ENCODE results near the gene GAL3ST2.

The GAL3ST2 gene

GRCh38 chr2:241842620-241843211 is 66.1 kb downstream of the GAL3ST2 start:
- Histone ChIP-seq H3K23ac (ENCODE audit: low read length in 2 of 2) (no peak overlapping the region), H2BK5ac (ENCODE audit: low read depth, low read length, poor library complexity, severe bottlenecking) (no peak overlapping the region), H3K36me3 (ENCODE audit: control insufficient read depth in 1 of 2, insufficient read depth in 2 of 2, low read depth in 1 of 2, low read length in 2 of 2) (no peaks in the 10 kb centered on the region), H3K14ac (ENCODE audit: low read length in 2 of 2) (no peak overlapping the region), H3K9me3 (ENCODE audit: control insufficient read depth, low read length) (no peaks in the 10 kb centered on the region), H2BK120ac (ENCODE audit: low read depth, low read length) (no peak overlapping the region), H4K8ac (ENCODE audit: low read length) (no peak overlapping the region), H3K4me1 (ENCODE audit: control insufficient read depth, insufficient read depth, low read depth, low read length) (peaks cover 12% of the 10 kb centered on the region), H3K18ac (ENCODE audit: low read depth in 1 of 2, low read length in 2 of 2) (no peak overlapping the region), H3K4me2 (ENCODE audit: low read length, poor library complexity, severe bottlenecking) (no peak overlapping the region), H3K4ac (ENCODE audit: low read depth in 1 of 2, low read length in 2 of 2) (peak overlapping the region in 1 of 2 experiments; percentile 60), H3K9ac (ENCODE audit: low read length) (no peak overlapping the region), H3K79me1 (replicated peaks; ENCODE audit: low read length, poor library complexity, severe bottlenecking) (no peaks in the 10 kb centered on the region), H3K27me3 (ENCODE audit: control insufficient read depth in 1 of 2, insufficient read depth in 1 of 2, low read length in 2 of 2) (peaks cover 20 to 41% of the 10 kb centered on the region in 2 experiments), H2BK15ac (ENCODE audit: low read depth, poor library complexity, severe bottlenecking) (no peak overlapping the region), H3K27ac (ENCODE audit: low read length, poor library complexity, severe bottlenecking) (no peak overlapping the region), H2AK5ac (ENCODE audit: low read length, severe bottlenecking) (no peak overlapping the region), H4K91ac (ENCODE audit: low read length) (peak overlapping the region; percentile 18), H2AFZ (ENCODE audit: low read depth, low read length) (no peak overlapping the region), H2BK12ac (ENCODE audit: low read length in 2 of 2) (peak overlapping the region in 1 of 2 experiments; percentile 10), H3K4me3 (ENCODE audit: insufficient read depth in 1 of 2, low read depth in 1 of 2, low read length in 2 of 2) (no peak overlapping the region)
- 81% methylated on average over 21 of the region's 29 CpGs for WGBS
- peak; percentile 26 for DNase-seq

- no peak overlapping the region for H2AFZ ChIP-seq (ENCODE audit: low read depth, low read length)
- no peak overlapping the region for H3K14ac ChIP-seq (ENCODE audit: low read length in 2 of 2)
- peak overlapping the region; percentile 48 for H2BK15ac ChIP-seq (ENCODE audit: low read depth, poor library complexity, severe bottlenecking)
- no peak overlapping the region for H3K23ac ChIP-seq (ENCODE audit: low read length in 2 of 2)
- H3K4me3 ChIP-seq (ENCODE audit: insufficient read depth in 1 of 2, low read depth in 1 of 2, low read length in 2 of 2) = no peak overlapping the region
- H4K91ac ChIP-seq (ENCODE audit: low read length) = peak overlapping the region; percentile 15
- no peaks in the 10 kb centered on the region for H3K9me3 ChIP-seq (ENCODE audit: control insufficient read depth, low read length)
- no peak overlapping the region for H2AK5ac ChIP-seq (ENCODE audit: low read length, severe bottlenecking)
- H3K79me1 ChIP-seq (replicated peaks; ENCODE audit: low read length, poor library complexity, severe bottlenecking) = no peaks in the 10 kb centered on the region
- H2BK5ac ChIP-seq (ENCODE audit: low read depth, low read length, poor library complexity, severe bottlenecking) = no peak overlapping the region
- H3K9ac ChIP-seq (ENCODE audit: low read length) = no peak overlapping the region
- DNase-seq = no peak
- H2BK12ac ChIP-seq (ENCODE audit: low read length in 2 of 2) = peak overlapping the region in 1 of 2 experiments; percentile 24
- H3K4me2 ChIP-seq (ENCODE audit: low read length, poor library complexity, severe bottlenecking) = no peak overlapping the region
- H2BK120ac ChIP-seq (ENCODE audit: low read depth, low read length) = peak overlapping the region; percentile 61
- H3K27ac ChIP-seq (ENCODE audit: low read length, poor library complexity, severe bottlenecking) = no peak overlapping the region
- no peaks in the 10 kb centered on the region for H3K36me3 ChIP-seq (ENCODE audit: control insufficient read depth in 1 of 2, insufficient read depth in 2 of 2, low read depth in 1 of 2, low read length in 2 of 2)
- H4K8ac ChIP-seq (ENCODE audit: low read length) = no peak overlapping the region
- 89% methylated on average over 23 of the region's 52 CpGs for WGBS
- no peak overlapping the region for H3K18ac ChIP-seq (ENCODE audit: low read depth in 1 of 2, low read length in 2 of 2)
- no peak overlapping the region for H3K4ac ChIP-seq (ENCODE audit: low read depth in 1 of 2, low read length in 2 of 2)
- peaks cover 12% of the 10 kb centered on the region for H3K4me1 ChIP-seq (ENCODE audit: control insufficient read depth, insufficient read depth, low read depth, low read length)
- H3K27me3 ChIP-seq (ENCODE audit: control insufficient read depth in 1 of 2, insufficient read depth in 1 of 2, low read length in 2 of 2) = peaks cover 16 to 34% of the 10 kb centered on the region in 2 experiments
These were observed 66.9 kb downstream of the GAL3ST2 start for GRCh38 chr2:241843321-241844065.

GRCh38 chr2:241844066-241844728 is 67.6 kb downstream of the GAL3ST2 start:
- peak overlapping the region; percentile 48 for H2BK15ac ChIP-seq (ENCODE audit: low read depth, poor library complexity, severe bottlenecking)
- DNase-seq = peak; percentile 75
- no peak overlapping the region for H2BK5ac ChIP-seq (ENCODE audit: low read depth, low read length, poor library complexity, severe bottlenecking)
- H3K9me3 ChIP-seq (ENCODE audit: control insufficient read depth, low read length) = no peaks in the 10 kb centered on the region
- H4K8ac ChIP-seq (ENCODE audit: low read length) = no peak overlapping the region
- H3K4me1 ChIP-seq (ENCODE audit: control insufficient read depth, insufficient read depth, low read depth, low read length) = peaks cover 12% of the 10 kb centered on the region
- peak overlapping the region; percentile 61 for H2BK120ac ChIP-seq (ENCODE audit: low read depth, low read length)
- H2AK5ac ChIP-seq (ENCODE audit: low read length, severe bottlenecking) = no peak overlapping the region
- no peaks in the 10 kb centered on the region for H3K79me1 ChIP-seq (replicated peaks; ENCODE audit: low read length, poor library complexity, severe bottlenecking)
- H3K27me3 ChIP-seq (ENCODE audit: control insufficient read depth in 1 of 2, insufficient read depth in 1 of 2, low read length in 2 of 2) = peaks cover 17 to 33% of the 10 kb centered on the region in 2 experiments
- H2AFZ ChIP-seq (ENCODE audit: low read depth, low read length) = peak overlapping the region; percentile 69
- H3K14ac ChIP-seq (ENCODE audit: low read length in 2 of 2) = peak overlapping the region in 1 of 2 experiments; percentile 71
- H3K27ac ChIP-seq (ENCODE audit: low read length, poor library complexity, severe bottlenecking) = no peak overlapping the region
- peak overlapping the region; percentile 70 to 75 for H3K18ac ChIP-seq (ENCODE audit: low read depth in 1 of 2, low read length in 2 of 2)
- H3K23ac ChIP-seq (ENCODE audit: low read length in 2 of 2) = no peak overlapping the region
- H3K4me3 ChIP-seq (ENCODE audit: insufficient read depth in 1 of 2, low read depth in 1 of 2, low read length in 2 of 2) = peak overlapping the region; percentile 54 to 63
- 14% methylated on average over 42 of the region's 65 CpGs for WGBS
- peak overlapping the region; percentile 94 for H3K4me2 ChIP-seq (ENCODE audit: low read length, poor library complexity, severe bottlenecking)
- H3K9ac ChIP-seq (ENCODE audit: low read length) = peak overlapping the region; percentile 75
- no peaks in the 10 kb centered on the region for H3K36me3 ChIP-seq (ENCODE audit: control insufficient read depth in 1 of 2, insufficient read depth in 2 of 2, low read depth in 1 of 2, low read length in 2 of 2)
- H3K4ac ChIP-seq (ENCODE audit: low read depth in 1 of 2, low read length in 2 of 2) = peak overlapping the region in 1 of 2 experiments; percentile 37
- peak overlapping the region; percentile 83 for H4K91ac ChIP-seq (ENCODE audit: low read length)
- H2BK12ac ChIP-seq (ENCODE audit: low read length in 2 of 2) = peak overlapping the region in 1 of 2 experiments; percentile 25
